CD4-positive, alpha-beta T cell treated with Interleukin-6 for 4 hours (primary cell): ENCODE results near the gene WDR64.

Experiments
- DNase-seq: peaks from one replicate; pipeline ENCODE4 v3.0.0-alpha.2; 2020; ENCODE audit warnings: mixed read lengths

The WDR64 gene

DNA sequence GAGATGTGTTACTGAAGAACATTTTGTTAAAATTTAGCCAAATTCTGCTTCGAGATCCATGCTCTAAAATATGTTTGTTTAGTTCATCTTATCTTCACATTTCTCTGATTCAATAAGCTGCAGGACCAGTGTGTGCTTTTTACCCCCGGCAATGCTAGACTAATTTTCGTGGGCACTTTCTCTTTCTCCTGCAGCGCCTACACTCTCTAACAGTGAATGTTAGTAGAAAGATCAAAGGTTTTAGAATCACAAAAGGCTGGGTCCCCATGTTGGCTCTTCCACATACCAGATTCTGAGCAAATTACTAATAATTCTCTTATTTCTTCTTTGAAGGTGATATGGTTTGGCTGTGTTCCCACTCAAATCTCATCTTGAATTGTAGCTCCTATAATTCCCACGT lies 20.4 kb upstream of the WDR64 start:
- peak; percentile 14 for DNase-seq

DNA sequence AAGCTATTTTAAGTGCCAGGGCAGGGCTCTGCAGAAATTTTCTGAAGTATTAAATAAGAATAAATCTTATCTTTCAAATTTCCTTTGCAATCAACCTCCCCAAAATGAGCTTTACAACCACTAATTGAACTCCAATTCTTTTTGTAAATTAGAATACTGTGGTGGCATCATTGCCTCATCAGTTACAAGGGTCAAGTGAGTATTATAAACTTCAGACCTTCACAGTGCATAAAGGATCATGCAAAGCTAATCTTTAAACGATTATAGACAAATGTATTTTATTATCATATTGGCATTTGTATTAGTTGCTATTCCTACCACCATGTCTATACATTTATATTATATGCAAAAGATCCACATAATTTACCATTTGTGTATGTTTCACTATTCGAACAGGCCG lies 19.1 kb upstream of the WDR64 start:
- DNase-seq = no peak

DNA sequence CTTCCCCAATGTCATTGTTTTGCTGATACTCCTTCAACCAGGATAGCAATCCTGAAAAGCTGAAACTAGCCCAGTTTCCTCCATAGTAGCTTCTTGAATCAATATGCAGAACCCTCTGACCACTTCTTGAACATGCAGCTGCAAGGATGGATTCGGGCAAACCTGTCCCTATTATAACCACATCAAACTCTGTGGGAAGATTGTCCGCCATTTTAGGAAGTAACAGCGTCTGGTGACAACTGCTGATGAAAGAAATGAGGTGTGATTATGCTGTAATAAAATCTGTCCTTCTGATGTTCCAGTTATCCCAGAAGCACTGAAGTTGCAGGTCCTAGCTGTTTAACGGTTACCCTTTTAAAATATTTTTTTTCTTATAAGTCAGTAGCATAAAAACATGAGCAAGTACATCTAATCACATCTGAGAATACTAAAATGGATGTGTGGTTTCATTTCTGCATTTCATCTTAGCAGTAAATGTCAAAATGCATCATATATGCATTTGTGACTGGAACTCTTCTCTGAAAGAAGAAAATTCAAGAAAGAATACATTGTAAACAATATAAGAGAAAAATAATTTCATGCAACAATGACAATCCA lies 16.4 kb upstream of the WDR64 start:
- no peak for DNase-seq

DNA sequence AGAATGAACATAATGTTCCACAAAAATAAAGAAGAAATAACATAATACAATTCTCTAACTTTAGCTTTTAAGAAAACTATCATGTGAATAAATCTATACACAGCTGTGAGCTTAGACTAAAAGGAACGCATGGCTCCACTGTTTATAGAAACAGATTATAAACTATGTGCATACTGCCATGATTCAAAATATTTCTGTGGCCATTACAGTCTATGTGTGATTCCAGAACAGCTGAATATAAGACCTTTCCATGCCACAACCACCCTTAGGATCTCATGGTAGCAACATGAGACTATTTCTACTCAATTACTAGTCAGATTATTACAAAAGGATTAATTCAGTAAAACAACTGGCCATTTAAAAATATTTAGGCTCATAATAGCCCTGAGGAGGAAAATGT lies 15.8 kb upstream of the WDR64 start:
- DNase-seq = no peak

DNA sequence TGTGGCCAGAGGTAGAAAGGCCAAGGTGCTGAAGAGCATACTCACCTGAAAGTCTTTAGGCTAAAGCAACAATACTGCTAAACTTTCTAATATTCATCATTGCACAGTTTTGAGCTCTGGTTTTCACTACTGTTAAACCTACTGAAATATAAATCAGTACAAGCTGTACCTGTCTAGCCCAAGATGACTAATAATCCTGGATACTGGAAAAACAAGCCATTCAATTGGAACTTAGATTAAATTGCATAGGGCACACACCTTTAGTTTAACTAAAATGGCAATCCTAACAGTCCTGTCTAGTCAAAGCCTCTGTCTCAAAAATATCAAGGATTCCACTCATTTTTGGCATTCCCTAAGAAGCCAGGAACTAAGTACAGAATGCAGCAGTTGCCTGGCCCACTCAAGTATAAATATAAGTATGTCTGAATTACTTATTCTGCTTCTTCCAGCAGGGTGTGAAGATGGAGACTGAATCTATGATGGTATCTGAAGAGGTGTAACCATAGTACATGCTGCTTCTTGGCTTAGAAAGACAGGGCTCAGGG lies 15.0 kb upstream of the WDR64 start:
- DNase-seq = no peak

DNA sequence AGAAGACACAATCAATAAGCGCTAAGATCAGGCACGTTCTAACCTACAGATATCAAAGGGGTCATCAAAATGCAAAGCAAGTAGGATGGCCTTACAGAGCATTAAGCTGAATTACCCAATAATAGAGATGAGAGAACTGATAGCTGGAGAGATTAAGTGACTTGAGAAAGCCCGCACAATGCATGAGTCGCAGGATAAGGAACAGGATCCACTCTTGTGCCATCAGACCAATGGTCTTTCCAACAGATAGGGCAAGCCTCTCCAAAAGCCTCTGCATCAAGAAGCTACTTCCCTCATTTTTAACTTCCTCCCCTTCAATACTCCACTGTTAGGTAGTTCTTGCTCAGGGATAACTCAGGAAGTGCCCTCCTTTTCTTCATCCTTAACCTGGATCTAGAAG lies 14.5 kb upstream of the WDR64 start:
- DNase-seq = no peak

DNA sequence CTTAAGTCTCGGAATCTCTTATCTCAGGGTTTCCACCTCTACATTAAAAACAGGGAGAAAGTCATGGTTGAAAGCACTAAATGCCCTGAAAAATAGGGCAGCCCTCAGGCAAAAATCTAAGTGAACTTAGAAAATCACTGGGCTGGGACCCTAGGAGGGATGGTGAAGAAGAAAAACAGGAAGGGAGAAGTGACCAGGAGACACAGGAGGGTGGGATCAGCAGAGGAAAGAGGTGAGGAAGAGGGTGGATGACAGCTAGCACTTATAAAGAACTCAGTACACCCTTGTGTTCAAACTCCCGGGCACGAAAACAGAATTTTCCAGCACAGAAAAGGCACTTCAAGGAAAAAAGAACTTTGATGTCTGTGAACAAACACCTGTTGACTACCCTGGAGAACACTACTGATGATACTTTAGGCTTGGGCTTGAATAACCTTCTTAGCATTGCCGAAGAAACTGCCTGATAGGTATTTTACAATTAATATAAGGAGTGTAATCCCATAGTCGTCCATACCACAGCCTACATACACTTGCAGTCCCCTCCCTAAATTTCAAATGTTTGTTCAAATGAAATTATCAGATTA lies 13.9 kb upstream of the WDR64 start:
- DNase-seq = no peak

DNA sequence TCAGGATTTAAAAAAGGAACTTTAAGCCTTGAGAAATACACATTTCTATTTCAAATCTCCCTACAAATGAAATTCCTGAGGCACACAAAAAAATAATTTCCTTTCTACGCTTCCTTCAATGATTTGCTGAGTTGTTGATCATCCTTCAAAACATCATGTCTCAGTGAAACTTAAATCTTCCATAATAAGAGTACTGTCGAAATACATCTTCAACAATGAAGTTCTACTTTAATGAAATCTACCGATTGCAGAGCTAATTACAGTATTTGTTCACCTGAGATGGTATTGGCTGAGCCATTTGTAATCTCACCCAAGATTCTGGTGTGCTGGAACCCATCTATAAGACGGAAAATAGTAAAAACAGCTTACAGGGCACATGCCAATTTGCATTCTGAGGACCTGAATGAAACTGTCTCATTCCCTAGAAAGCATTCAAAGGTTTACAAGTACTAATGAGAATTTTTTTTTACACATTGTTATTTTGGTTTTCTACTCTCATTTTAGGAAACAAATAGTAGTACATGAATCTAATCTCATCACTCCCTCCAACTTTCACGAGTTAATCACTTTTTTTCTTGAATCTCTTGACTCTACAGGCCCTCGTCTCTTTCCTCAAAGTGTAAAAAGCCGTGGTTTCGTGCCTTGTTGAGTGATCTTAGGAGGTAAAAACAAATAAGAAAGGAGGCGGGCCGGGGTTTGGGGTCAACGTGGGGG lies 13.0 kb upstream of the WDR64 start:
- DNase-seq = no peak

DNA sequence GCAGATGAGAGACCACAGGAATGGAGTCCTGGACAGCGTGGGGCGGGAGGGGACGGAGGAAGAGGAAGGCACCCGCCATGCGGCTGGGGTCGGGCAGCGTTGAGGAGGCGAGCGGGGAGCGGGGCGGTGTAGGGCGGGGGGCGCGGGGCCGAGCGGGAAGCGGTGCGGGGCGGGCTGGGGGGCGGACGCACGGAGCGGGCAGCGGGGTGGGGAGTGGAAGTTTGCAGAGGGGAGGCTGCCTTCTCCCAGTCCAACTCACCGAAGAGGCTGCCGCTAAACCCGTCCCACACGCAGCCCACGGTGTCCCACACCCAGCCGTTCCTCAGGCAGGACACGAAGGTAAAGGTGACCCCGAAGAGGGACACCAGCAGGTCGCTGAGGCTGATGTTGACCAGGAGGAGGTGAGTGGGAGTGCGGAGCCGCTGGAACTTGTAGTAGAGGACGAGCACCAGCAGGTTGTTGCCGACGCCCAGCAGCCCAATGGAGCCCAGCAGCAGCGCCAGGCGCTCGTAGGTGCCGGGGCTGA lies 12.4 kb upstream of the WDR64 start:
- peak; percentile 45 for DNase-seq

DNA sequence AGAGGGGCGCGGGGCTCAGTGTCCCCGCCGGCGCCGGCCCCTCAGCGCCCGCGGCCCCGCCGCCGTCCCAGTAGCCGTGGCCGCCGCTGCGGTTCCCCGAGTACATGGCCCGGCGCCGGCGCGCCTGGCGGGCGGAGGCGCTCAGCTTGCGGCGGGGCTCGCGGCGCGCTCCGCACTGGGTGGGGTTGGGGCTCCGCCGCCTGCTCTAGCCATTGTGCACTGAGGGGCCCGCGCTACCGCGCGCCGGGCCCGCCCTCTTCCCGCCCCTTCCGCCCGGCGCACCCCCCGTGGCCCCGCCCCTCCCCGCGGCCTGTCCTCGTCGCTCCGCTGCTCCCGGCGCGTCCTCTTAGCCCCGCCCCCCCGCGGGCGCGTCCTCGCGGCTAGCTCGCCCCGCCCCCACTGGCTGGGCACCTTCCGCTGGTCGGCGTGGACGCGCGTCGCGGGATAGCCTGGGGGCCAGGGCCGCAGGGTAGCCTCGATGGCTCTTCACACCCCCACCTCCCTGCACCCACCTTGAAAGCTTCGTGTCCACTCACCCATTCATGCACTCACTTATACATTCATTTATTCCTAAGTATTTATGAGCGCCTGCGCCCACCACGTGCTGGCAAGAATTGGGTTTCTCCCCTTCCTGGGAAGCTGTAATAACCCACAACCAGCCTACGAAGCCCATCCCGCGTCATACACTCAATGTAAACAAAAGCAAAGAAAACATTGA lies 11.8 kb upstream of the WDR64 start, which contains the start of the genes CHML and OPN3:
Gene CHML (minus strand): TSS at position 221 of the 718 bp plus-strand sequence. CDS start 4,603 bp downstream, outside the sequence.
Gene OPN3 (minus strand): TSS at position 221 of the 718 bp plus-strand sequence. CDS start 115 bp downstream, at position 106.
- DNase-seq = peak; percentile 95

DNA sequence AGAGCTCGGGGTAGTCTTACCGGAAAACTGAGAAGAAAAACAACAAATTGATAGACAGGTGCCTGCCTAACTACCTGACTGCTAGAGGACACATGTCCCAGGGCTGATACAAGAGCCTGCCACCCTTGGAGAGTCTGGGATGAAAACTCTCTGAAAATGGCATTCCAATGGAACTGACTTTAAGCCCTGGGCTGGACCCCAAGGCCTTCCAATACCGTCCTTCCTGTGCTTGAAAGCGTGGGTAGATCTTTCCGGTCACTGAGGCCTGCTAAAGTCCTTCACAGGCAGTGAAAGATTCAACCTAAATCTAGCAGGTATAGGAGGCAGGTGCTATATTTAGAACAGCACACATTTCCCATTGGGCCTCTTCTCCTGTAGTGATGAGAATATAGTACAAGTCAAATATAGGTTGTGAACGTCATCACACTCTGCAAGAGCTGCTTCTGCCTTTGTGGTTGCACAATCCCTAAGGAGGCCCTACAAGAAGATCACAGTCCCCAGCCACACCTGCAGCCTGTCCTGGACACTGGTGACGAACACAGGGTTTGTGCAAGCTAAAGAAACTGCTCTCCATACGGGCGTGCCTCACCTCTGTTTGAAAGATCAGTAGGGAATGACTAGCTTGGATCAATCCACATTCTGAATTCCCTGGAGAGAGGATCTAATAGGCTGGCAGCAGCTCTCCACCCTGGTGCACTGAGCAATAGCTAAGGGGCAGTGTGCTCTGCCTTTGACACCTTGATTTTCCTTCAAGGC lies 11.0 kb upstream of the WDR64 start:
- no peak for DNase-seq

DNA sequence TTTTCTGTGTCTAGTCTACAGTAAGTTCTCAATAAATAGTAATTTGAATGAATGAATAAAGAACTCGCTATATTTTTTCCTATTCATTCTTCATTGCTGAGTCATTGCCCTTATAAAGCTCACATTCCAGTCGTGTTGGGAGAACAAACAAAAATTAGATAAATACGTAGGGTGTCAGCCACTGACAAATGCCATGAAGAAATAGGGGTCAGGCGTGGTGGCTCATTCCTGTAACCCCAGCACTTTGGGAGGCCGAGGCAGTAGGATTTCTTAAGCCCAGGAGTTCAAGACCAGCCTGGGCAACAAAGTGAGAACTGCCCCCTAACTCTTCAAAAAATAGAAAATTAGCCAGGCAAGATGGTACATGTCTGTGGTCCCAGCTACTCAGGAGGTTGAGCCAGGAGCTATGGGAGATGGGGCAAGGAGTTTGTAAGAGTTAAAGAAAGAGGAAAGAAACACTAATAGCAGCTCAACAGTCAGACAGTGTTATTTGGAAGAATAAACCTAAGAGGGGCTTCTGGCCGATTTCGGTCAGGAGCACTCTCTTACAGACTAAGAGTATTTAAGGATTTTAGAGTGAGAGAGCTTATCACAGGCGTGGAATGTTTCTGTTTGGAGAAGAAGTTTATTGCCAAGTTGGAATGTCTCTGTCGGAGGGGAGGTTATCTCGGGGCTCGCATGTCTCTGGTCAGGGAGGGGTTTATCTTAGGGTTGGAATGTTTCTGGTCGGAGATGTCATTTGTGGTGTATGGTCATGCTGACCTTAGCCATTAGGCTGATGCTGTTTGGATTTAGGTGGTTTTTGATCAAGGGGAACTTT lies 10.1 kb upstream of the WDR64 start:
- no peak for DNase-seq

DNA sequence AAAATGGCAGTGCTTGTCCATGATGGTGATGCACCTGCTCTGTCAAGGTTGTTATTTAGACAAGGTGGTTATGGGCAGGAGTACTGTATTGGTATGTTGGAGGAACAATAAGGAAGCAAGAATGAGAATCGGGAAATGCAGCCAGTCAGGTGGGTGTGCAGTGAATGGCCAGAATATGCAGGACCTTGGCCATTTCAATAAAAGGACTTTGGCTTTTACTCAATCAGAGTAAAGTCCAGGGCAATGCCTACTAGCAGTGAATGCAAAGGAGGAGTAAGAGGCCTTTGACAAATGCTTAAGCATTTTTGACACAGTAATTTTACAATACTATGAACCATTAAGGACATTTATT lies 9.5 kb upstream of the WDR64 start:
- DNase-seq = no peak

DNA sequence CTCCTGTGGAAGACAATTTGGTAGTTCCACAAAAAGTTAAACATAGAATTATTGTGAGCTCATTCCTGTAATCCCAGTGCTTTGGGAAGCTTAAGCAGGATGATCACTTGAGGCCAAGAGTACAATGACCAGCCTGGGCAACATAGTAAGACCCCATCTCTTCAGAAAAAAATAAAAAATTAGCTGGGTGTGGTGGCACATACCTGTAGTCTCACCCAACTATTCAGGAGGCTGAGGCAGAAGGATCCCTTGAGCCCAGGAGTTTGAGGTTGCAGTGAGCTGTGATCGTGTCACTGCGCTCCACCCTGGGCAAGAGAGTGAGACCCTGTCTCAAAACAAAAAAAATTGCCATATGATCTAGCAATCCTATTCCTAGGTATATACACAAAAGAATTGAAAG lies 7.8 kb upstream of the WDR64 start:
- no peak for DNase-seq

DNA sequence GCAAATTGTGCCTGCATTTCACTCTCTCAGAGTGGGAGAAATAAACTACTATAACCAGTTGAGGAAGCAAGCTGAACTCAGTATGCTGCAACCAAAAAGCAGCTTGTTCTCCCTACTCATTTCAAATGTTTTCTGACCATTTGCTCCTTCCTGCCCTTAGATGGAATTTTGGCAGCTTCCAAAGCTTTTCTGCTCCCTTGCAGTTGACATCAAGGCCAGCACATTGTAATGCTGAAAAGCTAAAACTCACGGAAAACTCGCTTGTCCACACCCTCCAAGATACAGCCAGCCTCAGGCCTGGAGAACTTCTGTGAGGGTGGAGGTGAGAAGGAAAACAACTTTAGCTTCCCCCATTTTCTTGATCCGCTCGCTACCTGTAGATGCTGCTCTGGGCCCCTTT lies 6.9 kb upstream of the WDR64 start:
- no peak for DNase-seq

DNA sequence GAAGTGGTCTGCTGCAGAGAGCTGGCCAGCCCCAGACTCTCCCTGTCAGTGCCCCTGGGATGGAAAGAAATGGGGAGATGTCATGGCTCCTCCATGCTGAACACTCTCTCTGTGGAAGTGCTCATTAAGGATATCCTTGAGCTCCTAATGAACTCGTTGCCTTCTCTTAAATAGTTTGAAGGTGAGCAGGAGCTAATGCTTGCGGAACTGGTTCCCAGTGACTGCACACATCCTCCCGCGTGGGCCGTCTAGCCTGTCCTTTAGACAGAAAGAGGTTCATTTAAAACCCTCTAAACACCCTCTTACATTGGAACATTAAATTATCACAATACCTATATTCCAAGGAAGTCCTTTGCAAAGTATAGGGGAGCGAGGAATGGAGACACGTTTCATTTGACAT lies 5.9 kb upstream of the WDR64 start:
- no peak for DNase-seq

DNA sequence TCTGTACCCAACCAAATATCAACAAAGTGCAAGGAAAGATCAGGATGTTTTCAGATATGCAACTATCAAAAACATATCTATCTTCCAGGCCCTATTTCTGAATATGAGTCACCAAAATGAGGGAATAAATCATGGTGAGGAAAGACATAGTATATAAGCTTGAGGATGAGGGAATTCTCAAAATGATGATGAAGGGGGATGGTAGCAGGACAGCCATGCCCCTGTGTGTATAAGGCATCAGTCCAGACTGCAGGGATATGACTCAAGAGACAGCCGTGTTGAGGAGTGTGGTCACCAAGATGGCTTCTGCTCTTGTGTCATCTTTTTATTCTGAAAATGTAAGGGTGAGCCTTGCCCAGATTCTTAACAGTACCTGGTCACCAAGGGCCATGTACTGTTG lies 4.4 kb upstream of the WDR64 start:
- no peak for DNase-seq

DNA sequence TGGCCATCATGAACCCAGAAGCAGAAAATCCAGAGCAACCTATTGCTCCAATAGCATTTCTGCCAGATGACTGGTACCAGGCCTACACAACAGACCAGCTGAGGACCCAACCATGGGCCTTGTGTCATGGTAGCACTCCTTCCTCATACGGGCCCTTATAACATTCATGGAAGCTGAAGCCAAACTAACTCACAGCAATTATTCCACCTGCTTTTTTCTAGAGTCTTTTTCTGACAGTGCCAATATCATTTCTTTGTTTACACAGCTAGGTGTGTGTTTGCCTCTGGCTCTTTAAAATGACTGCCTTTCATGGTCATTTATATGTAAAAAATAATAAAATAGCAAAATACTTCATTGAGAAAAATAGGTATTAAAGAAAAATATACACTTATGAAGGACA lies 3.9 kb upstream of the WDR64 start:
- DNase-seq = no peak

DNA sequence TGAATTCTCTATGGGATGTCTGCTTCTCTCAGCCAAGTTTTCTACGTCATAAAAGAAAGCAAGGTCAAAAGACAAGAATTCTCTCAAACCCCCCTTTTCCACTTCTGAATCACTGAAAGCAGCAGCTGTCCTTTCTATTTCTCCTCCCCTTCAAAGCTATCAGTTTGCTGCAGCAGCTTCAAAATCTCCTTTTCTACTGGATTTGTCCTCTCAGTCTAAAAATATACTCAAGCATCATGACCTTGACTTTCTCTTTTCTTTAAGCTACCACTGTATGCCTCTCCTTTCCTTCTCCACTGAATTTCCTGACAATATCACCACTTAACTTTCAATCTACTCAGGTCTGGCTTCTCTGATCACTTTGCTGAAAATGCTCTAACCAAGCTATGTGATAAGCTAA lies 1.9 kb downstream of the WDR64 start:
- no peak for DNase-seq

DNA sequence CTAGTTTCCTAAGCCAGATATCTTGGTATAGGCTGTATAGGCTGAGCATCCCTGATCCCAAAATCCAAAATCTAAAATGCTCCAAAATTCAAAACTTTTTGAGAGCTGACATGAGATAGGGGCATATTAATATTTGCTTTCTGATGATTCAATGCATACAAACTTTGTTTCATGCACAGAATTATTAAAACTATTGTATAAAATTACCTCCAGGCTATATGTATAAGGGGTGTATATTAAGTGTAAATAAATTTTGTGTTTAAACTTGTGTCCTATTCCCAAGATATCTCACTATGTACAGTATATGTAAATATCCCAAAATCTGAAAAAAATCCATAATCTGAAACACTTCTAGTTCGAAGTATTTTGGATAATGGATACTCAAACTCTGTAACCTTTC lies 2.6 kb downstream of the WDR64 start:
- DNase-seq = no peak

DNA sequence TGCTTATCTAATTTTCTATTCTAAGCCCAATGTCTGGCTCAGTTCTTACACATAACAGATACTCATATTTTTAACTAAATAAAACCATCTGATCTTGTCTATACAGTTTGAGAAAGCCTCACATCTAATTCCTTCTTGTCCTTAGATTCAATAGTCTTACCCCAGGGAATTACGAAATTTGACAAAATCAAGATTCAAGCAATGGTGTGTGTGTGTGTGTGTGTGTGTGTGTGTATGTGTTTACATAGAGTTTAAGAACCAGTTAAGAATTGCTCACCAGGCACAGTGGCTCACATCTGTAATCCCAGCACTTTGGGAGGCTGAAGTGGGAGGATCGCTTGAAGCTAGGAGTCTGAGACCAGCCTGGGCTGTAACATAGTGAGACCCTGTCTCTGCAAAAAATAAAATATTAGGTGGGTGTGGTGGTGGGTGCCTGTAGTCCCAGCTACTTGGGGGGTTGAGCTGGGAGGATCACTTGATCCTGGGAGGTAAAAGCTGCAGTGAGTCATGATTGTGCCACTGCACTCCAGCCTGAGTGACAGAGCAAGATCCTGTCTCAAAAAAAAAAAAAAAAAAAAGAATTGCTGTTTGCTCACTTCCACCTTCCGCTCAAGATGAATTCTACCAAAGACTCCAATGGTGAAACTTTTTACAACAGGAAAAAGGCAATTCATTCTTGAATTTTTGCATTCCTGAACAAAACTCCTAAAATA lies 6.2 kb downstream of the WDR64 start:
- no peak for DNase-seq
